ENCODE results near the gene XKR7.

Gene XKR7

GRCh38 chr20:31963889-31964288 lies 4.1 kb upstream of the XKR7 start:
- no peak for ATAC-seq
- TF ChIP-seq CSRNP3 (CRISPR knock-in tag; IDR thresholded peaks at IDR 0.05): no peak
- no peak for TF ChIP-seq ESRRG (CRISPR knock-in tag; IDR thresholded peaks at IDR 0.05)
- no peak for TF ChIP-seq ARNTL (CRISPR knock-in tag; IDR thresholded peaks at IDR 0.05; ENCODE audit: borderline replicate concordance, low read depth)
- no peak for TF ChIP-seq ZFP3 (CRISPR knock-in tag; IDR thresholded peaks at IDR 0.05)
- TF ChIP-seq ISL1 (CRISPR knock-in tag; IDR thresholded peaks at IDR 0.05): no peak
- TF ChIP-seq SNAI2 (CRISPR knock-in tag; IDR thresholded peaks at IDR 0.05): no peak
- no peak for TF ChIP-seq ZFP30 (CRISPR knock-in tag; IDR thresholded peaks at IDR 0.05)
- TF ChIP-seq OSR1 (CRISPR knock-in tag; IDR thresholded peaks at IDR 0.05): no peak
- TF ChIP-seq CREB5 (CRISPR knock-in tag; IDR thresholded peaks at IDR 0.05; ENCODE audit: low read depth): no peak

GRCh38 chr20:31966991-31967655 lies 828 bp upstream of the XKR7 start:
- no peak for TF ChIP-seq ZC3H10 (CRISPR knock-in tag; IDR thresholded peaks at IDR 0.05)
- TF ChIP-seq BACH2 (CRISPR knock-in tag; IDR thresholded peaks at IDR 0.05; ENCODE audit: borderline replicate concordance): no peak
- TF ChIP-seq CSDC2 (CRISPR knock-in tag; IDR thresholded peaks at IDR 0.05): no peak
- no peak for TF ChIP-seq ZFP30 (CRISPR knock-in tag; IDR thresholded peaks at IDR 0.05)
- TF ChIP-seq GLIS3 (CRISPR knock-in tag; IDR thresholded peaks at IDR 0.05): no peak
- TF ChIP-seq ZFP3 (CRISPR knock-in tag; IDR thresholded peaks at IDR 0.05): no peak
- no peak for ATAC-seq

- peak; percentile 95 for ATAC-seq
- no peak for TF ChIP-seq CSRNP3 (CRISPR knock-in tag; IDR thresholded peaks at IDR 0.05)
- 0 out of 2 replicates have a peak, but pooled peaks have one; percentile 31 for TF ChIP-seq POU6F1 (CRISPR knock-in tag; IDR thresholded peaks at IDR 0.05; ENCODE audit: borderline replicate concordance, low read depth)
- peak; percentile 86; the same call in 1 of the 2 replicates for TF ChIP-seq ZC3H10 (CRISPR knock-in tag; IDR thresholded peaks at IDR 0.05)
- no peak for TF ChIP-seq TCF4 (CRISPR knock-in tag; IDR thresholded peaks at IDR 0.05; ENCODE audit: borderline replicate concordance)
- no peak for TF ChIP-seq TOX (CRISPR knock-in tag; IDR thresholded peaks at IDR 0.05; ENCODE audit: borderline replicate concordance)
- TF ChIP-seq ARNTL (CRISPR knock-in tag; IDR thresholded peaks at IDR 0.05; ENCODE audit: borderline replicate concordance, low read depth): no peak
- peak; percentile 88 for TF ChIP-seq ZNF8 (CRISPR knock-in tag; IDR thresholded peaks at IDR 0.05)
- TF ChIP-seq ZNF70 (CRISPR knock-in tag; IDR thresholded peaks at IDR 0.05): no peak
- TF ChIP-seq BACH2 (CRISPR knock-in tag; IDR thresholded peaks at IDR 0.05; ENCODE audit: borderline replicate concordance): 0 out of 2 replicates have a peak, but pooled peaks have one; percentile 39
- peak; percentile 98 for TF ChIP-seq SNAI2 (CRISPR knock-in tag; IDR thresholded peaks at IDR 0.05)
- peak; percentile 98 for TF ChIP-seq TSHZ2 (CRISPR knock-in tag; IDR thresholded peaks at IDR 0.05)
- TF ChIP-seq ZFP3 (CRISPR knock-in tag; IDR thresholded peaks at IDR 0.05): peak; percentile 93
- TF ChIP-seq CSDC2 (CRISPR knock-in tag; IDR thresholded peaks at IDR 0.05): peak; percentile 99
- TF ChIP-seq ISL1 (CRISPR knock-in tag; IDR thresholded peaks at IDR 0.05): peak; percentile 63
- peak; percentile 83; the same call in 1 of the 2 replicates for TF ChIP-seq OSR1 (CRISPR knock-in tag; IDR thresholded peaks at IDR 0.05)
- TF ChIP-seq PPARA (CRISPR knock-in tag; IDR thresholded peaks at IDR 0.05; ENCODE audit: borderline replicate concordance): peak; percentile 81; the same call in 1 of the 2 replicates
- TF ChIP-seq CREB5 (CRISPR knock-in tag; IDR thresholded peaks at IDR 0.05; ENCODE audit: low read depth): no peak
- peak; percentile 63; the same call in 1 of the 2 replicates for TF ChIP-seq RARB (CRISPR knock-in tag; IDR thresholded peaks at IDR 0.05)
- no peak for TF ChIP-seq ESRRG (CRISPR knock-in tag; IDR thresholded peaks at IDR 0.05)
- TF ChIP-seq PATZ1 (CRISPR knock-in tag; IDR thresholded peaks at IDR 0.05; ENCODE audit: borderline replicate concordance): peak; percentile 50; the same call in 1 of the 2 replicates
- TF ChIP-seq ZFP30 (CRISPR knock-in tag; IDR thresholded peaks at IDR 0.05): peak; percentile 52; the same call in 1 of the 2 replicates
Observed at GRCh38 chr20:31968291-31969126, 558 bp downstream of the XKR7 start.
